Measurements from ENCODE around the gene PIERCE2.
"Not testable (repeated sequence)": the region's sequence is repeated elsewhere in the genome, so short reads cannot be mapped to it uniquely, and the experiment has no call there.

The PIERCE2 gene, protein sequence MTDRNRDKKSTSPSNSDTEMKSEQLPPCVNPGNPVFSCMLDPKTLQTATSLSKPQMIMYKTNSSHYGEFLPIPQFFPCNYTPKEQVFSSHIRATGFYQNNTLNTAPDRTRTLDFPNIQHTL

GRCh38 chr15:55408012-55408928 is at the start of gene PIERCE2, which contains the start of gene CCPG1:
Gene PIERCE2 (plus strand): TSS chr15:55408495. CDS start chr15:55408769, 274 bp downstream.
Gene CCPG1 (minus strand): TSS chr15:55408359. CDS start chr15:55389424, 18,935 bp downstream.
- DNase-seq, result peak; percentile 87

DNA sequence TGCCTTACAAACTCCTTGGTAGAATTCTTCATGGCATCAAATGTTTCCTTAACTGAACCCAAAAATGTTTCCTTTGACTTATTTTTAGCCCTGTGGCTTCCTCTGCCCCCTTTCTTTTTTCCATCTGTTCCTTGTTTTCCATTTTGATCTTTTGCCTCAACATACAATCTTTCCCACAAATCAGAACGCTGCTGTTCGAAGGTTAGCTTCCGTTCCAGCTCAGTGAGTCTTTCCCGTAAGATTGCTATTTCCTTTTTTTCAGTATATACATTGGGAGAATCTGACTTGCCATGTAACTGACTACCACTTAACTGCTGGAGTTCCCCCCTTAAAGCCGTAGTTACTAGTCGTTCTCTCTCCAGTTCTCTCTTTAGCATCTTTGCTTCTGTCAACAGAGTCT is 48.0 kb upstream of the PIERCE2 start:
- DNase-seq, result no peak

DNA sequence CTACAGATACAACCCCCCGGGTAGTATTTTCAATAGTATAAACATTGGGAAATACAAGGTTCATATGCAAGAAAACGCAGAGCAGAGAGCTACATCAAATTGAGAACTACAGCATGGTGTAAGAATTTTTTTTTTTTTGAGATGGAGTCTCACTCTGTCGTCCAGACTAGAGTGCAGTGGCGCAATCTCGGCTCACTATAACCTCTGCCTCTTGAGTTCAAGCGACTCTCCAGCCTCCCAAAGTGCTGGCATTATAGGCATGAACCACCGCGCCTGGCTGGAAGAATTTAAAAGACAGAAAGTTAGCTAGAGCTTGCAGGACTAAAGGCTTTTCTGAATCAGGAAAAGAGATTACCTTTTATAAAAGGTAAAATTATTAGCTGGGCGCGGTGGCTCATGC is 47.2 kb upstream of the PIERCE2 start:
- no peak for DNase-seq

DNA sequence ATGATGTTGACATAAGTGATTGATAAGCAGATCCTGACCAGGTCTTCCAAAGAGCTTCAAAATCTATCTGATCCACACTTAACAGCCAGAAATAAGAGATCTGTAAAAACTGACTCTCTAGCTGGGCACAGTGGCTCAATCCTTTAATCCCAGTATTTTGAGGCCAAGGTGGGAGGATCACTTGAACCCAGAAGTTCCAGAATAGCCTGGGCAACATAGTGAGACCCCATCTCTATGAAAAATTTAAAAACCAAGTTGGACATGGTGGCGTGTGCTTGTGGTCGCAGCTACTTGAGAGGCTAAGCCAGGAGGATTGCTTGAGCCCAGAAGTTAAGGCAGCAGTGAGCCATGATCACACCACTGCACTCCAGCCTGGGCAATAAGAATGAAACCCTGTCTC is 45.7 kb upstream of the PIERCE2 start:
- no peak for DNase-seq

GRCh38 chr15:55366981-55367380 is 41.3 kb upstream of the PIERCE2 start:
- no peak for DNase-seq

GRCh38 chr15:55372701-55373440 is 35.4 kb upstream of the PIERCE2 start:
- no peak for DNase-seq

GRCh38 chr15:55379095-55379494 is 29.2 kb upstream of the PIERCE2 start:
- DNase-seq, result no peak

- no peak for DNase-seq
Measured at GRCh38 chr15:55381595-55381994, 26.7 kb upstream of the PIERCE2 start.

- DNase-seq, result no peak
Measured at GRCh38 chr15:55383687-55384086, 24.6 kb upstream of the PIERCE2 start.

GRCh38 chr15:55387027-55387426 is 21.3 kb upstream of the PIERCE2 start:
- DNase-seq, result no peak

DNA sequence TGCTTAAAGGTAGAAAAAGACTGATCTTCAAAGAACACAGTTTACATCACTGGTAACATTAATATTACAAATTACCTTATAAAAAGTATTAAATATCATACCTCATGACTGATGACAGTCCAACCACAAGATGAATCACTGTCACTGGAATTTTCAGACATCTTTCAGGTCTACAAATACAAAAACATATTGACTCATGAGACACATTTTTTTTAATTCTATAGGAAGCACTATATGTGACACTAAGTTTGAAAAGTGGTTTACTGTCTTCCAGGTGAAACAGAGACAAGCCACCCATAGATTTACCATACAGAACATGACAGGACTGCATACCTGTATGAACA is 19.1 kb upstream of the PIERCE2 start:
- no peak for DNase-seq

DNA sequence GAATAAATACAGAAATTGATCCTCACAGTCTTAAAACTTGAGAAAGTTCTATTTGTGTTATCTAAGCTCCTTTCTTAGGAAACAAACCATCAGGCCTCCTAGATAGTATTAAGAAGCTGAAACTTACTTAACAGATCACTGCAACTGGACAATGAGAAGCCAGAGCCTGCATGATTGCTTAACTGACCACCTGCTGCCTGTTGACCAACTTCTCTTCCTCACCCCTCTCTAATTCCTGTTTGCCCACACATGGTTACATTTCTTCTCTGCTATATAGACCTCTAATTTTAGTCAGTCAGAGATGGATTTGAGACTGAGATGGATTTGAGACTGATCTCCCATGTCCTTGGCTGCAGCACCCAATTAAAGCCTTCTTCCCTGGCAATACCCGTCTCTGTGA is 13.6 kb upstream of the PIERCE2 start:
- no peak for DNase-seq

DNA sequence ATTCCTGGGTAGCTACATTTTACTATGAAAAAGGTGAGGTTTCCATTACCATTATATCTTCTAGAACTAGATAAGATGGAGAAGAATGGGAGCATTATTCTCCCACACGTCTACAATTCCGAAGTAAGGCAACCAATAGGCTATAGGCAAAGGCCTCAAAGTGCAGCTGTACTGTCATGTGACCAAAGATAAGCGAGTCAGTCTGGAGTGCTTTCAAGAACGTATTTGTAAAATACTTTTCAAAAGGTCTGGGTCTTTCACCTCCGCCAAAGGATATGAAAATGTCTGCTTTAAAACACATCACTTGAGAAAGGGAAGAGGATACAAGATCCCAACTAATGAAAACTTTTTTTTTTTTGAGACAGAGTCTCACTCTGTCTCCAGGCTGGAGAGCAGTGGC is 10.1 kb upstream of the PIERCE2 start:
- no peak for DNase-seq

DNA sequence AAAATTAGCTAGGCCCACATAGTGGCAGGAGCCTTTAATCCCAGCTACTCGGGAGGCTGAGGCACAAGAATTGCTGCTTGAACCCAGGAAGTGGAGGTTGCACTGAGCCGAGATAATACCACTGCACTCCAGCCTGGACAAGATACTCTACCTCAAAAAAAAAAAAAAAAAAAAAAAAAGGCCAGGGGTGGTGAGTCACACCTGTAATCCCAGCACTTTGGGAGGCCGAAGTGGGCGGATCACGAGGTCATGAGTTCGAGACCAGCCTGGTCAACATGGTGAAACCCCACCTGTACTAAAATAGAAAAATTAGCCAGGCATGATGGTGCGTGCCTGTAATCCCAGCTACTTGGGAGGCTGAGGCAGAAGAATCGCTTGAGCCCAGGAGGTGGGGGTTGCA is 8.2 kb upstream of the PIERCE2 start:
- not testable (repeated sequence) for DNase-seq

- DNase-seq, result no peak
Measured at GRCh38 chr15:55401786-55402246, 6.5 kb upstream of the PIERCE2 start.

DNA sequence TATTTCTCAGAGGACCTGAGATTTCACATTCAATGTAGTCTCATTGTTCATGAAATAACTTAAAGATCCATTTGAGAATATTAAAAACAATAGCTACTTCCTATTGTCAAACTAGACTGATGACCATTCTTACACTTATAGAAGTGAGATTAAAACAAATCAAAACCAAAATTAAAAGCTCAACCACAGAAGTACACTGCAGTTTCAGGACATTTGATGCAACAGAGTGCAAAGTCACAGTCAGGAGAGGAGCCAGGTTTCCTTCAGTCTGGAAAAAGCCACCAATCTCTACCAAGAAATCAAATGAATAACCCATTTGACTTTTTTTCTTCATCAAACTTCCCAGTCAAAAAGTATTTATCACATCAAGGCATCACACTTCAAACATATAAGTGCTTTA is 5.6 kb upstream of the PIERCE2 start:
- no peak for DNase-seq

DNA sequence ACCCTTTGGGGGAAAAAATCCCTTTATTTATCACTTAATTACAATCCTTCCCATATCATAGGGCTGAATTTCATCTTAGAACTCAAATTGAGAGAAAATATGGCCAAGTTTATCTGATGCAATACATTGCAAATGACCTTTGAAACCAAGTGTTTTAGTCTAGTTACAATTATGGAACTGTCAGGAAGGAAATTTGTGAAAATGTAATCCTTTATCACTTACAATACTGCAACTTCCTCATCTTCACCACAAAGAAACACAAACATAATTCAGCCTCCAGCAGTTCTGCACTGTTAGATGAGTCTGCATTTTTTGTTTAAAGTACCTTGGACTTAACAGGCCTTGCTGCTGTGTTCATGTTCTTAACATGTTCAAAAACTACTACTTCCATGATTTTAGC is 4.8 kb upstream of the PIERCE2 start:
- no peak for DNase-seq

- DNase-seq, result no peak
Measured at GRCh38 chr15:55407498-55408011, 740 bp upstream of the PIERCE2 start.

DNA sequence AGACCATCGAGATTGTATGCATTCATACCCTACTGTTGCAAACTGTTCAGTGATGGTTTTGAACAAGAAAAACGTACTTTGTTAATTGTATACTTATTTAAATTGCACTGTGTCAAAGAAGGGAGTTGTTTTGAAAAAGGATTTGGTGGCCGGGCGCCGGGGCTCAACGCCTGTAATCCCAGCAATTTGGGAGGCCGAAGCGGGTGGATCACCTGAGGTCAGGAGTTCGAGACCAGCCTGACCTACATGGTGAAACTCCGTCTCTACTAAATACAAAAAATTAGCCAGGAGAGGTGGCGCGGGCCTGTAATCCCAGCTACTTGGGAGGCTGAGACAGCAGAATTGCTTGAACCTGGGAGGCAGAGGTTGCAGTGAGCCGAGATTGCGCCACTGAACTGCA is 681 bp downstream of the PIERCE2 start:
- not testable (repeated sequence) for DNase-seq

DNA sequence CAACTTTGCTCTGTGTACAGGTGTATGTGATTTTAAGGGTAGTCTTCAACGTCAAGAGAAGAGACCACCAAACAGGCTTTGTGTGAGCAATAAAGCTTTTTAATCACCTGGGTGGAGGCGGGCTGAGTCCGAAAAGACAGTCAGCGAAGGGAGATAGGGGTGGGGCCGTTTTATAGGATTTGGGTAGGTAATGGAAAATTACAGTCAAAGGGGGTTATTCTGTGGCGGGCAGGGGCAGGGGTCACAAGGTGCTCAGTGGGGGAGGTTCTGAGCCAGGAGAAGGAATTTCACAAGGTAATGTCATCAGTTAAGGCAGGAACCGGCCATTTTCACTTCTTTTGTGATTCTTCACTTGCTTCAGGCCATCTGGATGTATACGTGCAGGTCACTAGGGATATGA is 9.4 kb downstream of the PIERCE2 start:
- DNase-seq, result not testable (repeated sequence)

GRCh38 chr15:55420171-55420866 is 12.0 kb downstream of the PIERCE2 start:
- DNase-seq, result no peak

DNA sequence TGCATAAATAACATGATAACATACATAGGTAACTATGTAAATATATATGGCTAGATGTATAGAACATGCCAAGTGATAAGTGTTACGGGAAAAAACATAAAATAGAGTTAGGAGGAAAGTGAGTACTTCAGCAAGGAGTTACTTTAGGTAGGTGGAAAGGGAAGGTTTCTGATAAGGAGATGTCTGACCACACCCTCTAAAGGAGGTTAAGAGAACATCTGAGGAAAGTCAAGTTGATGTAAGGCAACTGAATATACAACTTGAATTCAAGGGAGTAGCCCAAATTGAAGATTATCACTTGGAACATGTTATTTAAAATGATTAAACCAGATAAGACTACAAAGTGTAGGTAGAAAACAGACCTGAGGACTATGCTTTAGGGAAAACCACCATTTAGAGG is 13.8 kb downstream of the PIERCE2 start:
- DNase-seq, result no peak

All from activated CD4-positive, CD25-positive, alpha-beta regulatory T cell treated with anti-CD3 and anti-CD28 coated beads, Interleukin-2, amount 50 U/mL, for 72 hours (primary cell).